OCI-LY7 (cell line): ENCODE measurements around the gene ADAMTSL4. TPM values are rescaled to one million over a fixed set of nuclear protein-coding genes. Genes with fewer than 3 reads are reported as not detected.
A peak's percentile ranks its signal among the peaks of the same experiment; 100 is the strongest.

Experiments
- BruUV-seq: library from RNA; stranded (reverse); fragments of 400-500 nt; replicated peaks from 2 replicates; lab custom pipeline; 2021; lab: Mats Ljungman, UMichigan
- CTCF ChIA-PET: fragments of 300-600 bp; sonication (Branson Sonifier 250); formaldehyde crosslinking; loops from one replicate; lab custom pipeline; 2022; ENCODE audit warnings: antibody characterized with exemption; ENCODE audit not compliant: unreplicated experiment; lab: Charles Lee
- POLR2A ChIA-PET: fragments of 300-600 bp; sonication (Branson Sonifier 250); formaldehyde crosslinking; loops from one replicate; lab custom pipeline; 2022; ENCODE audit warnings: antibody characterized with exemption; lab: Charles Lee
- DNase-seq: peaks from one replicate; pipeline ENCODE4 v3.0.0-alpha.2; 2015; ENCODE audit warnings: low spot score
- H2AFZ ChIP-seq: fragments of 200-600 bp; sonication (generic), shearing (Covaris generic); 2 replicates; pipeline ENCODE4 v1.6.1; 2014; ENCODE audit warnings: mild to moderate bottlenecking, antibody characterized with exemption, low read length, moderate library complexity
- H3K27ac ChIP-seq: fragments of 200-600 bp; sonication (generic); 2 replicates; pipeline ENCODE4 v1.5.1; 2014; ENCODE audit warnings: mixed run types, low read depth, mild to moderate bottlenecking, moderate library complexity, low read length, inconsistent platforms; ENCODE audit not compliant: poor library complexity, severe bottlenecking
- H3K36me3 ChIP-seq: fragments of 200-600 bp; sonication (generic); 2 replicates; pipeline ENCODE4 v1.6.1; 2014; ENCODE audit warnings: mild to moderate bottlenecking, antibody characterized with exemption, low read length, moderate library complexity, mixed read lengths; ENCODE audit not compliant: insufficient read depth
- H3K4me1 ChIP-seq: fragments of 200-600 bp; sonication (generic); 2 replicates; pipeline ENCODE4 v1.5.1; 2014; ENCODE audit warnings: mild to moderate bottlenecking, low read length; ENCODE audit not compliant: insufficient read depth, poor library complexity, severe bottlenecking
- H3K4me2 ChIP-seq: fragments of 200-600 bp; sonication (generic); 2 replicates; pipeline ENCODE4 v1.6.1; 2014; ENCODE audit warnings: mild to moderate bottlenecking, low read length
- H3K4me3 ChIP-seq: fragments of 200-600 bp; sonication (generic); 2 replicates; pipeline ENCODE4 v1.5.1; 2014; ENCODE audit warnings: mild to moderate bottlenecking, low read depth, low read length; ENCODE audit not compliant: poor library complexity, severe bottlenecking
- H3K79me2 ChIP-seq: fragments of 200-600 bp; sonication (generic); 2 replicates; pipeline ENCODE4 v1.6.1; 2016; ENCODE audit warnings: low read depth, mild to moderate bottlenecking, low read length, moderate library complexity, mixed read lengths; ENCODE audit not compliant: insufficient read depth
- H3K9me2 ChIP-seq: fragments of 200-600 bp; sonication (generic); 2 replicates; pipeline ENCODE4 v1.6.1; 2016; ENCODE audit warnings: mild to moderate bottlenecking, low read length, mixed read lengths; ENCODE audit not compliant: insufficient read depth
- H3K9me3 ChIP-seq: fragments of 200-600 bp; sonication (generic); 2 replicates; pipeline ENCODE4 v1.6.1; 2014; ENCODE audit warnings: mild to moderate bottlenecking, mixed run types, low read length, mixed read lengths
- H4K20me1 ChIP-seq: fragments of 200-600 bp; sonication (generic); 2 replicates; pipeline ENCODE4 v1.6.1; 2014; ENCODE audit warnings: mild to moderate bottlenecking, antibody characterized with exemption, low read length, moderate library complexity, mixed read lengths; ENCODE audit not compliant: insufficient read depth
- CTCF ChIP-seq: fragments of 200-600 bp; sonication (generic); conservative IDR thresholded peaks from 2 replicates; pipeline ENCODE4 v1.5.1; 2014; ENCODE audit warnings: mild to moderate bottlenecking, antibody characterized with exemption, low read length, moderate library complexity, mixed read lengths
- EZH2phosphoT487 ChIP-seq: fragments of 200-600 bp; sonication (generic); IDR thresholded peaks from 2 replicates; pipeline ENCODE4 v1.6.1; 2018; ENCODE audit warnings: low read depth, borderline replicate concordance, mild to moderate bottlenecking, mixed run types, antibody characterized with exemption, low read length, moderate library complexity, mixed read lengths
- intact Hi-C: fragments of 100-400 bp; cut with micrococcal nuclease; formaldehyde crosslinking; loops from one replicate; pipeline ENCODE4 v1.10.0; 2022; ENCODE audit not compliant: unreplicated experiment
- total RNA-seq, 2 experiments: library from RNA; depleted of rRNA in 1 of 2; stranded (reverse); fragments of >200 nt in 1 of 2; shearing (Covaris generic) in 1 of 2; gene quantifications; 2 replicates each; pipeline ENCODE4 v1.2.3, GENCODE V29; 2014 to 2022

ADAMTSL4 gene
- total RNA-seq, 2 experiments from 2014 or later = not detected

- Histone ChIP-seq H3K27ac (no peak overlapping the region), H4K20me1 (no peaks in the 10 kb centered on the region), H3K4me3 (no peak overlapping the region), H3K36me3 (no peaks in the 10 kb centered on the region), H3K79me2 (no peaks in the 10 kb centered on the region), H3K4me1 (no peaks in the 10 kb centered on the region), H3K9me3 (no peaks in the 10 kb centered on the region), H3K4me2 (no peak overlapping the region), H3K9me2 (no peaks in the 10 kb centered on the region), H2AFZ (no peak overlapping the region)
- POLR2A ChIA-PET = no interaction called here
- CTCF ChIA-PET = no interaction called here
- no peak for TF ChIP-seq EZH2phosphoT487
- peak; percentile 42; the same call in 1 of the 2 replicates for TF ChIP-seq CTCF
- no peak for DNase-seq
- BruUV-seq = no TSS peak
- intact Hi-C loops = no loop called here
Observed at GRCh38 chr1:150537732-150538684, 11.2 kb upstream of the ADAMTSL4 start.

- no peak overlapping the region for H2AFZ ChIP-seq
- ChIA-PET POLR2A (no interaction called here), CTCF (no interaction called here)
- no peak for DNase-seq
- no peaks in the 10 kb centered on the region for H3K36me3 ChIP-seq
- H4K20me1 ChIP-seq = no peaks in the 10 kb centered on the region
- no peaks in the 10 kb centered on the region for H3K79me2 ChIP-seq
- H3K9me3 ChIP-seq = no peaks in the 10 kb centered on the region
- BruUV-seq = no TSS peak
- peaks cover 3% of the 10 kb centered on the region for H3K4me1 ChIP-seq
- no peak overlapping the region for H3K27ac ChIP-seq
- intact Hi-C loops = no loop called here
- H3K9me2 ChIP-seq = no peaks in the 10 kb centered on the region
- no peak overlapping the region for H3K4me2 ChIP-seq
- no peak overlapping the region for H3K4me3 ChIP-seq
- TF ChIP-seq EZH2phosphoT487 (no peak), CTCF (no peak)
Observed at GRCh38 chr1:150543500-150544143, 5.6 kb upstream of the ADAMTSL4 start.

- Histone ChIP-seq H3K27ac (no peak overlapping the region), H3K4me2 (no peak overlapping the region), H3K9me2 (no peaks in the 10 kb centered on the region), H3K9me3 (no peaks in the 10 kb centered on the region), H3K4me3 (no peak overlapping the region), H2AFZ (no peak overlapping the region), H3K79me2 (no peaks in the 10 kb centered on the region), H3K36me3 (no peaks in the 10 kb centered on the region), H4K20me1 (no peaks in the 10 kb centered on the region), H3K4me1 (peaks cover 6% of the 10 kb centered on the region)
- ChIA-PET CTCF (no interaction called here), POLR2A (interaction anchor here (0.6 to 0.7 kb wide), 2 partner anchors 241 to 280 kb away, joined by 3 to 4 read pairs; no protein-coding TSS in a partner anchor)
- no TSS peak for BruUV-seq
- intact Hi-C loops = no loop called here
- TF ChIP-seq EZH2phosphoT487 (no peak), CTCF (no peak)
- DNase-seq = no peak
Observed at GRCh38 chr1:150544204-150544603, 5.0 kb upstream of the ADAMTSL4 start.
